ENCODE data around the gene RNF181.
"Not testable (repeated sequence)": the region's sequence is repeated elsewhere in the genome, so short reads cannot be mapped to it uniquely, and the experiment has no call there.

The RNF181 gene

DNA sequence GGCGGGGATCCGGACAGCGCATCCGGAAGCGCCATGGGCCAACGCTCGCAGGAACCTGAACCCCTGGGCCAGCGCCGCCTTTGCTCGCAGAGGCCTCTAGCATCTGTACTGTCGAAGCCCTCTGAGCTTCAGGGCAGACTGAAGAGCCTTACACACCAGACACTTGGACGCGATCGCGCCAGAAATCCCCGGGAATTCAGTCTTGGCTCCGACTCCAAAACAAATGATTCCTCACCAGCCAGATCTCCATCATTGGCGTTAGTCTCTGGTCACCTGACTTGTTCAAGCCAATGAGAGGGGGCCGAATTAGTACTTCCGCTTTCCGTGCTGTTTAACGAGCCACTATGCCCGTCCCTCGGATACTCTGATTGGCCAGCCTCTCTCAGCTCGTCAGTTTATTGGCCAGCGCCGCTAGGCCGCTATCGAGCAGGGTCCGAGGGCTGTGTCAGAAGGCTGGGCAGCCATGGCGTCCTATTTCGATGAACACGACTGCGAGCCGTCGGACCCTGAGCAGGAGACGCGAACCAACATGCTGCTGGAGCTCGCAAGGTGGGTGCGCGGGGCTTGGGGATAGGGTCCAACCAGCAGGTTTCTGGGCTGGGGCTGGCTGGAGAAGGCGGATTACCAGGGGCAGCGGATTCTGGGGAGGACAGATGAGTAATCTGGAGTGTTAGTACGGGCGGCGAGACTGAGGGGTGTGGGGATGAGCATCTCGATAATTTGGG is at the start of gene RNF181:
Gene RNF181, plus strand, starts transcription at position 445 of the 725 bp plus-strand sequence. Its CDS starts 19 bp downstream, at position 464.
- DNase-seq (ENCODE audit: low read depth in 2 of 2): peak; percentile 74 to 83

DNA sequence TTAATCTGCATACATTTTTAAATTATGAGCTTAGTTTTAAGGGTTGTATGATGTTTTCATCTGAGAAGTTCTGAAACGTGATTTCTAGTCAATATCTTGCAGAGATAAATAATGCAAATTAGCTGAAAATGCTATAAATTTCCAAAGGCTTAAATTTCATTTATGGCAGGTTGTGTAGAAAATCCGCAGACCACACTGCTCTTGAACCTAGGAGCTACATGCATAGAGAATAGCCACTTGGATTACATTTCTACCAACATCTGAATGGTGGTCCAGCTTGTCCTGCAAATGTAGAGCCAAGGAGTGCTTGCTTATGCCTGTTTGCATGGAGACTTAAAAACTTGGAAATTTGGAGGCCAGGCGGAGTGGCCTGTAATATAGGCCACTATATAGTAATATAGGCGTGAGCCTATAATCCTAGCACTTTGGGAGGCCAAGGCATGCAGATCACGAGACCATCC is 49.7 kb upstream of the RNF181 start:
- no peak for DNase-seq (ENCODE audit: low read depth in 2 of 2)

DNA sequence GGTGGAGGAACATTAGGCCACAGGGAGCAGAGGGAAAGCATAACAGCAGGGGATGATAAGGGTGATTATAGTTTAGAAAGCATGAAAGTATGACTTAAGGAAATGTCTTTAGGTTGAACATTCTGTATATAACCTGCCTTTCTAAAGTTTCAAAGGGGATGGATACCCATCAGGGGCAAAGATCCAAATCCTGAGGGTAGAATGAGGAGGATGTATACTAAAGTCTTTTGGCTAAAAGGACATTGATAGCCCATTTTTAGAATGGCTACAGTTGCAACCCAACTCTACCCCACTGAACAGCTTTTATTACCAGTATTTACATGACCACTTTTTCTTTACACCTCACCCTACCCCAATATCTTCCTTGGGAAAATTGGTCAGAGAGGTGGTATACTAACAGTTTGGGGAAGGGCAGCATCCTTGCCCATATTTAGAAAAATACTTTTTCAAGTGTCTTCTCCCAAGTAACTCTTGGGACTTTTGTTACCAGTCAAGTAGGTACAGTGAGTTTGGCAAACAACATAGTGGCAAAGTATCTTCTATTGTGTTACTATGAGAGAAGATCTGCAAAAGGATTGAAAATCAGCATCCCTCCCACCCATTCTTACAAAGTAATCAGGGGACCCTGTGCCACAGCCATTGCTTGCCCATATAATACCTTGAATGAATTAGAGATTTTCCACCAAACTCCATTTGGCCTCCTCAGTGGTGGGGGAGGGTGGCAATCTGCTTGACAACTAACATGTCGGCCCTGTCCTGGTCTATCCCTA is 48.3 kb upstream of the RNF181 start:
- no peak for DNase-seq (ENCODE audit: low read depth in 2 of 2)

DNA sequence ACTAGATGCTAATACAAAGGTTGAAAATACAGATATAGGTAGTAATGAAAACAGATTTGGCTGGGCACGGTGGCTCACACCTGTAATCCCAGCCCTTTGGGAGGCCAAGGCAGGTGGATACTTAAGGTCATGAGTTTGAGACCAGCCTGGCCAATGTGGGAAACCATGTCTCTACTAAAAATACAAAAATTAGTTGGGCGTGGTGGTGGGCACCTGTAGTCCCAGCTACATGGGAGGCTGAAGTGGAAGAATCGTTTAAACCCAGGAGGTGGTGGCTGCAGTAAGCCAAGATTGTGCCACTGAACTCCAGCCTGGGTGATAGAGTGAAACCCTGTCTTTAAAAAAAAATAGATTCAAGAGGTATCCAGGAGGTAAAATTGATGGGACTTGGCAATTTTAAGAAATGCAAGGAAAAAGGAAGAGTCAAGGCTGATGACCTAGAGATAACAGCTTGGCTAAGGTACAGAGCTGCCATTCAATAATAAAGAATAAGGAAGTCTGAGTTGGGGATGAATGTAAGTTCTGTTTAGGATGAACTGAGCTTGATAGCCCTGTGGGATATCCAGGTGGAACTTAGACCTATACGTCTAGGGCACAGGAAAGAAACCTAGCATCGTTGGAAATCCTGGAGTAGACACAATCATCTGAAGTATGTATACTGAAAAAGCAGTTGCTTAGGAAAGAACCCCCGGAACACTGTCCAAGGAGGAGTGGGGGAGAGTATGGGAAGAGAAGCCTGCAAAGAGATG is 47.5 kb upstream of the RNF181 start:
- no peak for DNase-seq (ENCODE audit: low read depth in 2 of 2)

DNA sequence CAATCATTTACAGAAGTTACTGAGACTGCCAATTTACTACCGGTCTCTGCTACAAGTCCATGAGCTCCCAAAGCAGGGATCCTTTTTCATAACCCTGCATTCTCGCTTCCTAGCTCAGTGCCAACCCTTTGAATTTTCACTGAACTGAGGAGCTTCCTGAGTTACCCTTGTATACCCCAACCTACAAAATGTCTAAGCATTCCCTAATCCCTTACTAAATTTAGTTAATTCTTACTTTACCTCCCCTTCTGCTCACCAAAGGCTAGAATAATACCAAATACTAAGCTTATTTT is 47.0 kb upstream of the RNF181 start:
- no peak for DNase-seq (ENCODE audit: low read depth in 2 of 2)

GRCh38 chr2:85549095-85549494 is 46.5 kb upstream of the RNF181 start:
- no peak for DNase-seq (ENCODE audit: low read depth in 2 of 2)

- no peak for DNase-seq (ENCODE audit: low read depth in 2 of 2)
Measured at GRCh38 chr2:85549826-85550225, 45.7 kb upstream of the RNF181 start.

GRCh38 chr2:85550486-85550885 is 45.1 kb upstream of the RNF181 start:
- DNase-seq (ENCODE audit: low read depth in 2 of 2): no peak

DNA sequence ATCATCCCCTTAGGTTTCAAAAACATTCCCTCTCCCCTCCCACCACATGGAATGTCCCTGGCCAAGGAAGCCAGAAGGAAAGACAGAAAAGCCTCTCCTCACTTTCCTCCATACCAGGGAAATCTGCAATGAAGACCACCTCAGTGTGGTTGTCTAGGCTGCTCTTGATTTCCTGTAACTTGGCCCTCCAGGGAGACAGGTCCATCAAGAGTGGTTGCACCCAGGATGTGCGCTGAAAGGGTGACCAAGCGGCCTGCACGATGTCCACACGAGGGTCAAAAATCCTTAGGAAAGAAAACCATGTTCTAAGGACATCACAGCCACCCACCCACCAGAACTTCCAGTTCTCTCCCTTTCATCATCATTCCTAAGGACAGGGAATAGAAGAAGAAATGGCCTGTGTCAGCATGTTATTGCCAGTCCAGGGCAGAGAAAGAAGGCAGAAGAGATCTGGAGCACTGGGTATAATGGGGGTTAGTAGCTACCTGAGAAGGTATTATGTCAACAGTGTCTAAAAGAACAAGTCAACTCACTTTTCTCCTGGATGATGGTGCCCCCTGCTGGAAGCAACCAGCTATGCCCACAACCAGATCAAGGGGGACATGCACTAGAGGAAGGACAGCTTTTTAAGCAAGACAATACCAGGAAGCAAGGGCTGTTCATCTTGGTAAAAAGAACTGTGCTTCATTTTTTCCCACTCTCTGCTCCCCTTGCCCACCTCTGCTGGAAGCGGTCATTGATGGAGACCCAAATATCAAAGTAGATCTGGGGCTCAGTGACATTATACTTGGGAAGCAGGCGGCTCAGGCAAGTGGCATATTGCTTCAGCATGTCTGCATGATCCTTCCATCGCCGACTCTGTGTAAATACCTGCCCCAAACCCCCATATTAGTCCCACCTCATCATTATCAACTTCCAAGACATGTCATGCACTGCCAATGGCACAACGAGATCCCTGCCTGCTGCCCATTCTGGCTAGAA is 43.6 kb upstream of the RNF181 start:
- DNase-seq (ENCODE audit: low read depth in 2 of 2): peak; percentile 80

GRCh38 chr2:85553184-85553583 is 42.4 kb upstream of the RNF181 start:
- no peak for DNase-seq (ENCODE audit: low read depth in 2 of 2)

DNA sequence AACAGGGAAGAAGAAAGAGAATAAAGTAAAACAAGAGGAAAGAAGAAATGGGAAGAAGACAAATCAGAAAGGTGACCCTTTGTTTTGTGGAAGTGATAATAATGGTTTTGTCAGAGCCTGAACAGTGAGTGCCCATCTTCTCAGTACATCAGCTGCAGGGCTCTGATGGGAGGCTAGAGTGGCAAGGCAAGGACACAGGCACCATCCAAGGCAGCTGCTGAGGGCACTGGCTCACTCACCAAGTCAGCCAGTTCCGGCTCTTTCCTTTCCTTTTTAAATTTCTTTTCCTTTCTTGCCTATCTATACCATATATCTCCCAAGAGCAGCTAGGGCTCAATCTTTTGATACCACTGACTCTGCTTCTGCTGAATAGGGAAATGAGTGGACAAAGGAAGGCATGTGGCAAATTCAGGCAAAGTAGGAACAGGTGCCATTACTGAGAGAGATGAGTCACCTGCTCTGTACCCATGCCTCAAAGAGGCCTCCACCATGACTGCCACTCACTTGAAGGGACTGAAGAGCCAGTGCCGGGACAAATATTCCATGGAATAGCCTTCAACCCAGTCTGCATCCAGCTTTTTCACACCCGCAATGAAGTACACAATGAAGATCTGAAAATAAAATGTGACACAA is 40.4 kb upstream of the RNF181 start:
- no peak for DNase-seq (ENCODE audit: low read depth in 2 of 2)

DNA sequence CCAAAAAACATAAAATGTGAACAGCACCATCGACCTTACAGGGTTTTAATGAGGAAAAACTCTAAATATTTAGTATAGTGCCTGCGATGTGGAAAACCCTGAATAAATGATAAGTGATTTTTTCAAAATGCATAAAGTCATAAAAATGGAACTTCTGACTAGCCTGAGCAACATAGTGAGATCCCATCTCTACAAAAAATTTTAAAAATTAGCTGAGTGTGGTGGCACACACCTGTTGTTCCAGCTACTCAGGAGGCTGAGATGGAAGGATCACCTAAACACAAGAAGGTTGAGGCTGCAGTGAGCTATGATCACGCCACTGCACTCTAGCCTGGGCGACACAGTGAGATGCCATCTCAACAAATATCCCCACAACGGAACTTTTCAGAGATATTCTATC is 38.4 kb upstream of the RNF181 start:
- DNase-seq (ENCODE audit: low read depth in 2 of 2): no peak

- DNase-seq (ENCODE audit: low read depth in 2 of 2): no peak
Measured at GRCh38 chr2:85558160-85558559, 37.4 kb upstream of the RNF181 start.

GRCh38 chr2:85560403-85560726 is 35.2 kb upstream of the RNF181 start:
- DNase-seq (ENCODE audit: low read depth in 2 of 2): not testable (repeated sequence)

- peak in 1 of 2 donors; percentile 19 for DNase-seq (ENCODE audit: low read depth in 2 of 2)
Measured at GRCh38 chr2:85560812-85561279, 34.7 kb upstream of the RNF181 start.

DNA sequence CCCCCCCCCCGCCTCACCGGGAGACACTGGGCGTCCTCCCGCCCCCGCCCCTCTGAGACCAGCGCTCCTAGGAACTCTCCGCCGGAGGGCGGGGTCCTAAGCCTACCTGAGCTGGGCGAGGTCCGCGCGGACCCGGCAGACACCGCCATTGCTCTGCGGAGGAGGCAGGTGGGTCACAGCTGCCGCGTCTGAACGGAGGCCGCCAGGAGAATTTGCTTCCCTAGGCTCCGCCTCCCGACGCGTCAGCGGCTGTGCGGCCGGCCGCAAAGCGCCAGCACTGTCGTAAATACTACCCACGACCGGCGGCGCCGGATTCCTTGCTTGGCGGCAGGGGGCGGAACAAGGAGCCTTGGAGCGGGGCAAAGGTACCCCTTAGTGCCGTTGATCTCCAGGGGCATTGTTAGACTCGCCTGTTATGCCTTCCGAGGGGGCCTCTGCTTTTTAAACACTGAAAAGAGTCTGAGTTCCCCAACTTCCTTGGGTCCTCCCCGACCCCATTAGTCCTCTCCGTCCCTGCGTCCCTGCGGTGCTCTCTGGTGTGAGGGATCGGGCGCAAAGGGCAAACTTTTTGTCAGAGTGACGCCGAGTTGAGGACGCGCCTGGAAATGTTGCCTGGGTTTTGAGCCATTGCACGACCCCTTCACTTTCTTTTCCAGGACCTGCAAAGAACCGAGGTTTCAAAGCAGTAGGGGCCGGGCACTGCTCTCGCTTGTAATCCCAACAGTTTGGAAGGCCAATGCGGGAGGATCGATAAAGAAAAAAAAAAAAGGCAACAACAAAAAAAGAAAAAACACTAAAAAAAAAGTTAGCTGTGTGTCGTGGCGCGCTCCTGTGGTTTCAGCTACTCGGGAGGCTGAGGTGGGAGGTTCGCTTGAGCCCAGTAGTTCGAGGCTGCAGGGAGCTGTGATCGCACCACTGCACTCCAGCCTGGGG is 34.0 kb upstream of the RNF181 start, which contains the start of gene GGCX:
Gene GGCX, minus strand, starts transcription at position 214 of the 933 bp plus-strand sequence. Its CDS starts 65 bp downstream, at position 149.
- DNase-seq (ENCODE audit: low read depth in 2 of 2): peak; percentile 89 to 90

DNA sequence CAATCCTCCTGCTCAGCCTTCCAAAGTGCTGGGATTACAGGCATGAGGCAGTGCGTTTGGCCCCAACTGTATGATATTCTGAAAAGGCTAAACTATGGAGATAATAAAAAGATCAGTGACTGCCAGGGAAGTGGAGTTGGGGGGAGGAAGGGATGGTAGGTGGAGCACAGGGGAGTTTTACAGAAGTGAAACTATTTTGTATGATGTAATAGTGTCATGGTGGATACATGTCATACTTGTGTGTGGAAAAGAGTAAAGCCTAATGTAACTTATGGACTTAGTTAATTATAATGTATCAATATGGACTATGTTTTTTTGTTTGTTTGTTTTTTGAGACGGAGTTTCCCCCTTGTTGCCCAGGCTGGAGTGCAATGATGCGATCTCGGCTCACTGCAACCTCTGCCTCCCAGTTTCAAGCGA is 31.4 kb upstream of the RNF181 start:
- no peak for DNase-seq (ENCODE audit: low read depth in 2 of 2)

- DNase-seq (ENCODE audit: low read depth in 2 of 2): no peak
Measured at GRCh38 chr2:85566265-85566664, 29.3 kb upstream of the RNF181 start.

GRCh38 chr2:85575739-85576138 is 19.8 kb upstream of the RNF181 start:
- no peak for DNase-seq (ENCODE audit: low read depth in 2 of 2)

DNA sequence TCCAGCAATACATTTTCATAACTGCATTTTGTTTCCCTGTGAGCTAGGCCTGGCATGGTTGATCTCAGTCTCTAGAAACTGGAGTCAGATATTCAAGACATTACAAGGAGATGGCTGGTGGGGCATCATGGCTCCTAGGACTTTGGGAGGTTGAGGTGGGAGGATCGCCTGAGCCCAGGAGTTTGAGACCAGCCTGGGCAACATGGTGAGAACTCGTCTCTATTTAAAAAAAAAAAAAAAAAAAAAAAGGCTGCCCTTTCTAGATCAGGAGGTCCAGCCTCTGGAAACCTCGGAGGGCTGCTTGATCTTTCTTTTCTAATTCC is 18.5 kb upstream of the RNF181 start:
- no peak for DNase-seq (ENCODE audit: low read depth in 2 of 2)

Data from activated CD8-positive, alpha-beta memory T cell treated with anti-CD3 and anti-CD28 coated beads for 4 hours (primary cell).